OCI-LY3 (cell line): ENCODE results near the gene NRP1.

Experiments used
- H2AFZ ChIP-seq: fragments of 200-600, 300-600 bp; shearing (Covaris generic); 2 replicates; pipeline ENCODE4 v1.6.0; 2014; ENCODE audit warnings: antibody characterized with exemption, low read depth, low read length
- H3K27ac ChIP-seq: fragments of 200-600, 300-600 bp; sonication (generic); 2 replicates; pipeline ENCODE4 v1.5.1; 2014; ENCODE audit warnings: mild to moderate bottlenecking, low read length, moderate library complexity, mixed read lengths
- H3K27me3 ChIP-seq: fragments of 200-600, 300-600 bp; sonication (generic); 2 replicates; pipeline ENCODE4 v1.6.1; 2014; ENCODE audit warnings: low read depth, low read length, mixed read lengths
- H3K36me3 ChIP-seq: fragments of 200-600, 300-600 bp; sonication (generic); replicated peaks from 2 replicates; pipeline ENCODE3; 2014; ENCODE audit warnings: low read depth, low read length, mixed read lengths
- H3K4me1 ChIP-seq: fragments of 300-600, 200-600 bp; sonication (generic); 2 replicates; pipeline ENCODE4 v1.6.1; 2014; ENCODE audit warnings: low read length, mixed read lengths
- H3K4me2 ChIP-seq: fragments of 200-600, 300-600 bp; sonication (generic); 2 replicates; pipeline ENCODE4 v1.6.1; 2014; ENCODE audit warnings: low read length, mixed read lengths
- H3K4me3 ChIP-seq: fragments of 300-600, 200-600 bp; sonication (generic); 2 replicates; pipeline ENCODE4 v1.5.1; 2014; ENCODE audit warnings: antibody characterized with exemption, mild to moderate bottlenecking, low read length, moderate library complexity
- H3K79me2 ChIP-seq: fragments of 300-600, 200-600 bp; shearing (Covaris generic); 2 replicates; pipeline ENCODE4 v1.6.1; 2014; ENCODE audit warnings: mild to moderate bottlenecking, low read length, mixed read lengths
- H3K9ac ChIP-seq: fragments of 300-600, 200-600 bp; shearing (Covaris generic); 2 replicates; pipeline ENCODE4 v1.6.0; 2014; ENCODE audit warnings: mild to moderate bottlenecking, low read length, moderate library complexity
- H3K9me3 ChIP-seq: fragments of 200-600, 300-600 bp; shearing (Covaris generic); 2 replicates; pipeline ENCODE4 v1.6.1; 2014; ENCODE audit warnings: low read length, mixed read lengths; ENCODE audit not compliant: insufficient read depth
- H4K20me1 ChIP-seq: fragments of 200-600, 300-600 bp; sonication (generic); 2 replicates; pipeline ENCODE4 v1.6.1; 2016; ENCODE audit warnings: low read length, mixed read lengths; ENCODE audit not compliant: insufficient read depth
- CTCF ChIP-seq: fragments of 200-600, 300-600 bp; sonication (generic); IDR thresholded peaks from 2 replicates; pipeline ENCODE4 v1.5.1; 2014; ENCODE audit warnings: antibody characterized with exemption, low read length, low read depth
- EZH2phosphoT487 ChIP-seq: fragments of 200-600 bp; shearing (Covaris generic); IDR thresholded peaks from 2 replicates; pipeline ENCODE4 v1.6.1; 2018; ENCODE audit warnings: antibody characterized with exemption, mixed run types, low read depth

Gene NRP1

GRCh38 chr10:33381451-33382215 lies 47.2 kb upstream of the NRP1 start:
- no peaks in the 10 kb centered on the region for H3K27me3 ChIP-seq
- H3K9ac ChIP-seq = no peak overlapping the region
- H3K4me1 ChIP-seq = no peaks in the 10 kb centered on the region
- no peak overlapping the region for H3K27ac ChIP-seq
- no peak overlapping the region for H3K4me3 ChIP-seq
- H3K4me2 ChIP-seq = no peak overlapping the region
- no peak overlapping the region for H2AFZ ChIP-seq
- no peaks in the 10 kb centered on the region for H4K20me1 ChIP-seq
- H3K36me3 ChIP-seq = no peaks in the 10 kb centered on the region
- H3K79me2 ChIP-seq = no peaks in the 10 kb centered on the region
- H3K9me3 ChIP-seq = no peaks in the 10 kb centered on the region
- TF ChIP-seq EZH2phosphoT487 = no peak
- no peak for TF ChIP-seq CTCF

- Histone ChIP-seq H3K27ac (no peak overlapping the region), H3K9ac (no peak overlapping the region), H3K4me2 (no peak overlapping the region), H3K4me1 (no peaks in the 10 kb centered on the region), H3K36me3 (no peaks in the 10 kb centered on the region), H3K27me3 (no peaks in the 10 kb centered on the region), H3K9me3 (no peaks in the 10 kb centered on the region), H3K79me2 (no peaks in the 10 kb centered on the region), H3K4me3 (no peak overlapping the region), H2AFZ (no peak overlapping the region), H4K20me1 (no peaks in the 10 kb centered on the region)
- TF ChIP-seq CTCF (no peak), EZH2phosphoT487 (no peak)
Observed at GRCh38 chr10:33377658-33378025, 43.2 kb upstream of the NRP1 start.

GRCh38 chr10:33376976-33377657 lies 42.6 kb upstream of the NRP1 start:
- Histone ChIP-seq H3K4me3 (no peak overlapping the region), H3K36me3 (no peaks in the 10 kb centered on the region), H3K79me2 (no peaks in the 10 kb centered on the region), H3K4me2 (no peak overlapping the region), H3K9ac (no peak overlapping the region), H3K4me1 (no peaks in the 10 kb centered on the region), H3K9me3 (no peaks in the 10 kb centered on the region), H3K27me3 (no peaks in the 10 kb centered on the region), H4K20me1 (no peaks in the 10 kb centered on the region), H3K27ac (no peak overlapping the region), H2AFZ (no peak overlapping the region)
- TF ChIP-seq CTCF = no peak
- no peak for TF ChIP-seq EZH2phosphoT487

GRCh38 chr10:33376476-33376875 lies 42.0 kb upstream of the NRP1 start:
- Histone ChIP-seq H3K79me2 (no peaks in the 10 kb centered on the region), H3K9ac (no peak overlapping the region), H2AFZ (no peak overlapping the region), H3K9me3 (no peaks in the 10 kb centered on the region), H4K20me1 (no peaks in the 10 kb centered on the region), H3K27ac (no peak overlapping the region), H3K4me3 (no peak overlapping the region), H3K4me1 (no peaks in the 10 kb centered on the region), H3K27me3 (no peaks in the 10 kb centered on the region), H3K36me3 (no peaks in the 10 kb centered on the region), H3K4me2 (no peak overlapping the region)
- TF ChIP-seq CTCF = no peak
- no peak for TF ChIP-seq EZH2phosphoT487
